ENCODE results near the gene SGMS1. TPM values are rescaled to one million over a fixed set of nuclear protein-coding genes. Genes with fewer than 3 reads are reported as not detected.

The SGMS1 gene
- total RNA-seq, 1 experiment from 2014 or later: 34.5 TPM

DNA sequence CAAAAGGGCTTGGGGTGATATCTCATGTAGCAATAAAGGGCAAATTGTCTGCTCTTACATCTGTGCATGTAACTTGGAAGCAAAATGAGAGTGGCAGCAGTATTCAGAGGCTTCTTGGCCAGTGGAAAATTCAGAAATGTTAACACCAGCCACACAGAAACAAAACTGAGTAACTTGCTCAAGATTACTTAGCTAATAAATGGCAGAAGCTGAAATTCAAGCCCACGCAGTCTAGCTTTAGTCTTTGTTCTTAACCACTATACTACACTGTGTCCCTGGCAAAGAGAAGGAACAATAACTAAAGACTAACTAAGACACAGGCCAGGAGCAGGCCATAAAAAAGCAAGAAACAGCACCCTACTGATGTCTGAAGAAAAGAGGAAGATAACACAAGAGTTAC lies 186.5 kb downstream of the SGMS1 start:
- no peaks in the 10 kb centered on the region for H3K27me3 Mint-ChIP-seq (ENCODE audit: unreplicated experiment)
- no peak for DNase-seq
- no peaks in the 10 kb centered on the region for H3K9me3 Mint-ChIP-seq (ENCODE audit: low read depth, unreplicated experiment)
- CTCF ChIA-PET: interaction anchor here (0.5 kb wide), 1 partner anchor 1402 kb away, joined by 4 read pairs; no protein-coding TSS in a partner anchor
- H3K27ac Mint-ChIP-seq (ENCODE audit: unreplicated experiment): no peak overlapping the region
- TF ChIP-seq, protein P1, sequence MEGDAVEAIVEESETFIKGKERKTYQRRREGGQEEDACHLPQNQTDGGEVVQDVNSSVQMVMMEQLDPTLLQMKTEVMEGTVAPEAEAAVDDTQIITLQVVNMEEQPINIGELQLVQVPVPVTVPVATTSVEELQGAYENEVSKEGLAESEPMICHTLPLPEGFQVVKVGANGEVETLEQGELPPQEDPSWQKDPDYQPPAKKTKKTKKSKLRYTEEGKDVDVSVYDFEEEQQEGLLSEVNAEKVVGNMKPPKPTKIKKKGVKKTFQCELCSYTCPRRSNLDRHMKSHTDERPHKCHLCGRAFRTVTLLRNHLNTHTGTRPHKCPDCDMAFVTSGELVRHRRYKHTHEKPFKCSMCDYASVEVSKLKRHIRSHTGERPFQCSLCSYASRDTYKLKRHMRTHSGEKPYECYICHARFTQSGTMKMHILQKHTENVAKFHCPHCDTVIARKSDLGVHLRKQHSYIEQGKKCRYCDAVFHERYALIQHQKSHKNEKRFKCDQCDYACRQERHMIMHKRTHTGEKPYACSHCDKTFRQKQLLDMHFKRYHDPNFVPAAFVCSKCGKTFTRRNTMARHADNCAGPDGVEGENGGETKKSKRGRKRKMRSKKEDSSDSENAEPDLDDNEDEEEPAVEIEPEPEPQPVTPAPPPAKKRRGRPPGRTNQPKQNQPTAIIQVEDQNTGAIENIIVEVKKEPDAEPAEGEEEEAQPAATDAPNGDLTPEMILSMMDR (IDR thresholded peaks at IDR 0.05; ENCODE audit: unreplicated experiment): no peak
- no peaks in the 10 kb centered on the region for H3K36me3 Mint-ChIP-seq (ENCODE audit: insufficient read depth, unreplicated experiment)
- BruUV-seq (replicated peaks): no TSS peak
- no peak overlapping the region for H3K4me3 Mint-ChIP-seq (ENCODE audit: low read depth, unreplicated experiment)
- intact Hi-C loops (cut with micrococcal nuclease; ENCODE audit: unreplicated experiment): loop anchor here (5.0 kb wide), 1 partner anchor 445 kb away; no protein-coding TSS in a partner anchor
- no peaks in the 10 kb centered on the region for H3K4me1 Mint-ChIP-seq (ENCODE audit: low read depth, unreplicated experiment)

DNA sequence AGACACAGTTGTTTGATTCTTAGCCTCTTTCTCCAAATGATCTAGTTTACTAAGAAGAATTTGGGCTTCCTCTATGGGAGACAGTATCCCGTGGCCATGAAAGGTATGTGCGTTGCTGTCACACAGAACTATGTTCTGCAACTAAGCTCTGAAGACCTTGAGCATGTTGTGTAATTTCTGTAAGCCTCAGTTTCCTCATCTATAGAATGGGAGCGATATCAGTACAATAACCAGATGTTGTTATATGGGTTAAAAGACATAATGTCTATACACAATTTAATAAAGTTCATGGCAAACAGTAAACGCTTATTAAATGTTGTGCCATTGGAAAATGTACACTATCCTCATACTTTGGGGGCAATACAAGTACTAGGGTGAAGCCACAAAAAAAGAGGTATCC lies 187.0 kb downstream of the SGMS1 start:
- H3K9me3 Mint-ChIP-seq (ENCODE audit: low read depth, unreplicated experiment): no peaks in the 10 kb centered on the region
- H3K36me3 Mint-ChIP-seq (ENCODE audit: insufficient read depth, unreplicated experiment): no peaks in the 10 kb centered on the region
- no peak for DNase-seq
- TF ChIP-seq, protein P1 (IDR thresholded peaks at IDR 0.05; ENCODE audit: unreplicated experiment): no peak
- BruUV-seq (replicated peaks): no TSS peak
- CTCF ChIA-PET: interaction anchor here (0.5 kb wide), 1 partner anchor 1401 kb away, joined by 4 read pairs; no protein-coding TSS in a partner anchor
- intact Hi-C loops (cut with micrococcal nuclease; ENCODE audit: unreplicated experiment): loop anchor here (5.0 kb wide), 1 partner anchor 445 kb away; no protein-coding TSS in a partner anchor
- H3K27me3 Mint-ChIP-seq (ENCODE audit: unreplicated experiment): no peaks in the 10 kb centered on the region
- no peak overlapping the region for H3K4me3 Mint-ChIP-seq (ENCODE audit: low read depth, unreplicated experiment)
- H3K4me1 Mint-ChIP-seq (ENCODE audit: low read depth, unreplicated experiment): no peaks in the 10 kb centered on the region
- H3K27ac Mint-ChIP-seq (ENCODE audit: unreplicated experiment): no peak overlapping the region

DNA sequence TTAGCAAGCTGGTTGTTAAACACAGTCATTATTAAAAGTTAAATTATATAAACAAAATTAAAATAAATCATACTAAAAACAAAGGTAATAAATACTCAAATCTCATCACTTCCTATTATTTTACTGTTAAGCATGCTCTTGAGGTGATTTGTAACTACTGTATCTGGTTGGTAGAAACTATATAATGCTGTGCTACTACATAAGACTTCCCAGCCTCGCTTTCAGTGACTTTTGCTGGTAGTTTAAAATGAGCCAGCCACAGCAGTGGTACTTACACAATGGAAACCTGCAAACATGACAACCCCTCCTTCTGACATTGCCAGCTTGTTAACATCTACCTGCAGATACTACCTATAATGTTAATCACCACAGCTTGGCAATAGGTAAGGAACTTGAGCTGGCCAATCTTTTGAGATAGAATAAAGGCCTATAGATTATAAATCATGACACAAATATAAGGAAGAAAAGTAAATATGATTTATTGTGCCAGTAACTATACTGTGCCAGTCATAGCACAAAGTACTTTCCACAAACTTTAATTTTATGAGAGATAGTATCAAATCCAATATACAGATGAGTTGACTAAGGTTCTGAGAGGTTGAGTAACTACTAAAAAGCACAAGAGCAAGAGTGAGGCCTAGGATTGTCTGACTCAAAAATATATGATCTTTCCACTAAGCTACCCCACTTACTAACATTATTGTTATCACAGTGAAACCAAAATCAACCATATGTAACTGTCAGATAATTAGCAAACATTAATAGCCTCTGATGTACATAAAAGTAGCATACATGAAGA lies 191.3 kb downstream of the SGMS1 start:
- DNase-seq: no peak
- CTCF ChIA-PET: interaction anchor here (1.7 kb wide), 1 partner anchor 14 kb away, joined by 3 read pairs; no protein-coding TSS in a partner anchor
- no peak overlapping the region for H3K27ac Mint-ChIP-seq (ENCODE audit: unreplicated experiment)
- H3K4me3 Mint-ChIP-seq (ENCODE audit: low read depth, unreplicated experiment): no peak overlapping the region
- H3K9me3 Mint-ChIP-seq (ENCODE audit: low read depth, unreplicated experiment): no peaks in the 10 kb centered on the region
- BruUV-seq (replicated peaks): no TSS peak
- no peaks in the 10 kb centered on the region for H3K27me3 Mint-ChIP-seq (ENCODE audit: unreplicated experiment)
- H3K36me3 Mint-ChIP-seq (ENCODE audit: insufficient read depth, unreplicated experiment): no peaks in the 10 kb centered on the region
- H3K4me1 Mint-ChIP-seq (ENCODE audit: low read depth, unreplicated experiment): no peaks in the 10 kb centered on the region
- TF ChIP-seq, protein P1 (IDR thresholded peaks at IDR 0.05; ENCODE audit: unreplicated experiment): no peak
- intact Hi-C loops (cut with micrococcal nuclease; ENCODE audit: unreplicated experiment): loop anchor here (5.0 kb wide), 1 partner anchor 40 kb away; no protein-coding TSS in a partner anchor

DNA sequence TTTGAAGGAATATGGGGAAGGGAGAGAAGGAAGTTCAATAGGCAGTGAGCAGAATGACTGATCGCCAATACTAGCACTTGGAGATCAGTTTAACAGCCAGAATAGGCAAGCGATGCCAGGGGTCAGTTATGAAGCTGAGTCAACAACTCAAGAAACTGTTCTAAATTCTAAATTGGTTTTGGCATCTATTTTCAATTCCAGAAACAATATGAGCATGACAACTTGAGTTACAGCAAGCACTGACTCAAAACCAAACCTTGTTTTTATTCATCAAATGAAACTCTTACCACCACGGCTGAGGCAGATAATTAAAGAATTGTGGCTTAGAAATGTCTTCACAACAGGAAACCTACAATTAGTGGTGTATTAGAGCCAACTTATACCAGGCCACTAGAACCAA lies 192.0 kb downstream of the SGMS1 start:
- no peaks in the 10 kb centered on the region for H3K36me3 Mint-ChIP-seq (ENCODE audit: insufficient read depth, unreplicated experiment)
- CTCF ChIA-PET: interaction anchor here (1.7 kb wide), 1 partner anchor 14 kb away, joined by 3 read pairs; no protein-coding TSS in a partner anchor
- intact Hi-C loops (cut with micrococcal nuclease; ENCODE audit: unreplicated experiment): loop anchor here (5.0 kb wide), 1 partner anchor 41 kb away; no protein-coding TSS in a partner anchor
- no peak for DNase-seq
- no TSS peak for BruUV-seq (replicated peaks)
- H3K9me3 Mint-ChIP-seq (ENCODE audit: low read depth, unreplicated experiment): no peaks in the 10 kb centered on the region
- TF ChIP-seq, protein P1 (IDR thresholded peaks at IDR 0.05; ENCODE audit: unreplicated experiment): no peak
- H3K27ac Mint-ChIP-seq (ENCODE audit: unreplicated experiment): peak overlapping the region; percentile 34
- H3K4me3 Mint-ChIP-seq (ENCODE audit: low read depth, unreplicated experiment): no peak overlapping the region
- H3K4me1 Mint-ChIP-seq (ENCODE audit: low read depth, unreplicated experiment): no peaks in the 10 kb centered on the region
- no peaks in the 10 kb centered on the region for H3K27me3 Mint-ChIP-seq (ENCODE audit: unreplicated experiment)
